ENCODE data around the gene B3GNT5. TPM values are rescaled to one million over a fixed set of nuclear protein-coding genes. Genes with fewer than 3 reads are reported as not detected.

The B3GNT5 gene
- total and polyA plus RNA-seq, 2 donors (not counting 1 experiment from before 2014, with no cell fraction given), result 0.07 to 0.37 TPM

DNA sequence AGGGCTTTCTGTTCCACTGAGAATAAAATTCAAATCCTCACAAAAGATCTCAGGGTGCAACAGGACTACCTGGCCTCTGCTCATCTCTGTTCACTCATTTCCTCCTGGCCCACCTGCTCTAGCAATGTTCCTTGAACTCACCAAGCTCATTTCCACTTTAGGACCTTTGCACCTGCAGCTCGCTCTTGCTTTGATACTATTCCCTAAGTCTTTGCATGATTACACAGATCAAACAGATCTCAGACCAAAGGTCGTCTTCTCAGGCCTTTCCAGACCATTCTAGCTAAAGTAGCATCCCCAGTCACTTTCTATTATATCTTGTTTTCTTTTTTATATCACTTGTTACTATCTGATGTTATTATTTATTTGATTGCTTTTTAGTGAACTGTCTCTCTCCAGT is 54.7 kb downstream of the B3GNT5 start:
- Mint-ChIP-seq H3K4me1 (peaks cover 15% of the 10 kb centered on the region), H3K27me3 (peaks cover 10% of the 10 kb centered on the region), H3K9me3 (ENCODE audit: insufficient read depth) (no peaks in the 10 kb centered on the region), H3K27ac (no peak overlapping the region), H3K4me3 (no peak overlapping the region)
- H3K79me2 ChIP-seq (ENCODE audit: control insufficient read depth, insufficient read depth, low read length), result no peaks in the 10 kb centered on the region
- H3K36me3 ChIP-seq (replicated peaks in 1 of 2; ENCODE audit: control extremely low read depth in 1 of 2, control insufficient read depth in 1 of 2, extremely low read depth in 1 of 2, insufficient read depth in 2 of 2, low read length in 1 of 2), result no peaks in the 10 kb centered on the region
- 88% methylated on average over 1 of the region's 2 CpGs for WGBS (ENCODE audit: insufficient coverage)
- peaks cover 11 to 14% of the 10 kb centered on the region in 2 donors for H3K4me1 ChIP-seq (ENCODE audit: control insufficient read depth in 2 of 2, insufficient read depth in 2 of 2, low read length in 2 of 2)
- peaks cover 0 to 3% (median 1%) of the 10 kb centered on the region in 4 experiments for H3K27me3 ChIP-seq (replicated peaks in 1 of 4; ENCODE audit: control extremely low read depth in 1 of 4, control insufficient read depth in 3 of 4, insufficient read depth in 4 of 4, low read length in 3 of 4)
- no peak overlapping the region for H3K9ac ChIP-seq (ENCODE audit: low read length)
- ATAC-seq (ENCODE audit: low read depth), result no peak
- intact Hi-C loops (cut with micrococcal nuclease), result loop anchor here (2.0 kb wide), 1 partner anchor 23 kb away; no protein-coding TSS in a partner anchor
- H3K9me3 ChIP-seq (ENCODE audit: control extremely low read depth in 1 of 3, control insufficient read depth in 2 of 3, insufficient read depth in 1 of 3, low read length in 2 of 3), result no peaks in the 10 kb centered on the region
- no peak overlapping the region for H3K4me3 ChIP-seq (ENCODE audit: control extremely low read depth in 1 of 5, extremely low read depth in 1 of 5, insufficient read depth in 1 of 5, low read depth in 2 of 5, low read length in 4 of 5)
- no peak overlapping the region for H3K27ac ChIP-seq (ENCODE audit: low read length in 2 of 2)
- no peak for DNase-seq
- no peak overlapping the region for H3K4me2 ChIP-seq (replicated peaks; ENCODE audit: low read depth, low read length, poor library complexity, severe bottlenecking)
- H4K20me1 ChIP-seq (ENCODE audit: control insufficient read depth, insufficient read depth, low read length, poor library complexity, severe bottlenecking), result no peaks in the 10 kb centered on the region
- CTCF ChIA-PET, result interaction anchor here (0.6 to 0.9 kb wide), 2 partner anchors 11 to 319 kb away, joined by 3 to 7 read pairs; no protein-coding TSS in a partner anchor
- H2AFZ ChIP-seq (ENCODE audit: insufficient read depth, low read depth, low read length, poor library complexity, severe bottlenecking), result no peak overlapping the region
- POLR2A ChIA-PET, result no interaction called here
- TF ChIP-seq, protein P1, sequence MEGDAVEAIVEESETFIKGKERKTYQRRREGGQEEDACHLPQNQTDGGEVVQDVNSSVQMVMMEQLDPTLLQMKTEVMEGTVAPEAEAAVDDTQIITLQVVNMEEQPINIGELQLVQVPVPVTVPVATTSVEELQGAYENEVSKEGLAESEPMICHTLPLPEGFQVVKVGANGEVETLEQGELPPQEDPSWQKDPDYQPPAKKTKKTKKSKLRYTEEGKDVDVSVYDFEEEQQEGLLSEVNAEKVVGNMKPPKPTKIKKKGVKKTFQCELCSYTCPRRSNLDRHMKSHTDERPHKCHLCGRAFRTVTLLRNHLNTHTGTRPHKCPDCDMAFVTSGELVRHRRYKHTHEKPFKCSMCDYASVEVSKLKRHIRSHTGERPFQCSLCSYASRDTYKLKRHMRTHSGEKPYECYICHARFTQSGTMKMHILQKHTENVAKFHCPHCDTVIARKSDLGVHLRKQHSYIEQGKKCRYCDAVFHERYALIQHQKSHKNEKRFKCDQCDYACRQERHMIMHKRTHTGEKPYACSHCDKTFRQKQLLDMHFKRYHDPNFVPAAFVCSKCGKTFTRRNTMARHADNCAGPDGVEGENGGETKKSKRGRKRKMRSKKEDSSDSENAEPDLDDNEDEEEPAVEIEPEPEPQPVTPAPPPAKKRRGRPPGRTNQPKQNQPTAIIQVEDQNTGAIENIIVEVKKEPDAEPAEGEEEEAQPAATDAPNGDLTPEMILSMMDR (IDR thresholded peaks at IDR 0.05), result no peak
- no peak for TF ChIP-seq EZH2 (IDR thresholded peaks at IDR 0.05; ENCODE audit: borderline replicate concordance, insufficient read depth, low read depth, low read length, poor library complexity, severe bottlenecking)

DNA sequence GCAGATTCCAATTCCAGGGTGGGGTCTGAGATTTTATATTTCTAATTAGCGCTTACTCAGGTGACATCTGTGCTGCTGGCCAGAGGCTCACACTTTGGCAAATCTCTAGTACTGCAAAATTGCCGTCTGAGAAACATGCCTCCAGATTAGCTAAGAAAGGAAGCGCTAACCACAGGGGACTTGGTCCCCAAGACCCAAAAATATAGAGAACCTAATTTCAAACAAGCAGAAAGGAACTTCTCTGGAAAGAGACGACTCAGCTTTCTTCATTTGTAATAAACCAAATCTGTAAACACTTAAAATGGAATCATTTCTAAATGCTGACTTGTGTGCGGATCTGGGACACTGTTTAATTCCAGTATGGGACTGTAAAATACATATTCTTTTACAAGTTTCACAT is 55.7 kb downstream of the B3GNT5 start:
- CTCF ChIA-PET, result no interaction called here

More for the DNA sequence above, 55.7 kb downstream of the B3GNT5 start:
- no peaks in the 10 kb centered on the region for H3K9me3 ChIP-seq (ENCODE audit: control extremely low read depth in 1 of 3, control insufficient read depth in 2 of 3, insufficient read depth in 1 of 3, low read length in 2 of 3)
- H3K4me1 Mint-ChIP-seq, result peaks cover 15% of the 10 kb centered on the region
- no peak overlapping the region for H3K9ac ChIP-seq (ENCODE audit: low read length)
- H3K27me3 Mint-ChIP-seq, result peaks cover 7% of the 10 kb centered on the region
- no peak overlapping the region for H3K4me3 ChIP-seq (ENCODE audit: control extremely low read depth in 1 of 5, extremely low read depth in 1 of 5, insufficient read depth in 1 of 5, low read depth in 2 of 5, low read length in 4 of 5)
- no peak overlapping the region for H3K4me3 Mint-ChIP-seq
- DNase-seq (no peak), ATAC-seq (ENCODE audit: low read depth) (no peak)
- peaks cover 0 to 3% (median 1%) of the 10 kb centered on the region in 4 experiments for H3K27me3 ChIP-seq (replicated peaks in 1 of 4; ENCODE audit: control extremely low read depth in 1 of 4, control insufficient read depth in 3 of 4, insufficient read depth in 4 of 4, low read length in 3 of 4)
- POLR2A ChIA-PET, result no interaction called here
- no peaks in the 10 kb centered on the region for H3K79me2 ChIP-seq (ENCODE audit: control insufficient read depth, insufficient read depth, low read length)
- no peak overlapping the region for H3K4me2 ChIP-seq (replicated peaks; ENCODE audit: low read depth, low read length, poor library complexity, severe bottlenecking)
- H2AFZ ChIP-seq (ENCODE audit: insufficient read depth, low read depth, low read length, poor library complexity, severe bottlenecking), result no peak overlapping the region
- H3K27ac ChIP-seq (ENCODE audit: low read length in 2 of 2), result no peak overlapping the region
- no peaks in the 10 kb centered on the region for H3K36me3 ChIP-seq (replicated peaks in 1 of 2; ENCODE audit: control extremely low read depth in 1 of 2, control insufficient read depth in 1 of 2, extremely low read depth in 1 of 2, insufficient read depth in 2 of 2, low read length in 1 of 2)
- no peaks in the 10 kb centered on the region for H3K9me3 Mint-ChIP-seq (ENCODE audit: insufficient read depth)
- peaks cover 11 to 14% of the 10 kb centered on the region in 2 donors for H3K4me1 ChIP-seq (ENCODE audit: control insufficient read depth in 2 of 2, insufficient read depth in 2 of 2, low read length in 2 of 2)
- no peak overlapping the region for H3K27ac Mint-ChIP-seq
- 65% methylated on average over 3 of the region's 5 CpGs for WGBS (ENCODE audit: insufficient coverage)
- H4K20me1 ChIP-seq (ENCODE audit: control insufficient read depth, insufficient read depth, low read length, poor library complexity, severe bottlenecking), result no peaks in the 10 kb centered on the region
- TF ChIP-seq EZH2 (IDR thresholded peaks at IDR 0.05; ENCODE audit: borderline replicate concordance, insufficient read depth, low read depth, low read length, poor library complexity, severe bottlenecking), result no peak
- TF ChIP-seq, protein P1 (IDR thresholded peaks at IDR 0.05), result no peak
- intact Hi-C loops (cut with micrococcal nuclease), result no loop called here

Data from B cell (primary cell).